A549 (cell line): ENCODE data around the gene ANO8. TPM values are rescaled to one million over a fixed set of nuclear protein-coding genes. Genes with fewer than 3 reads are reported as not detected.

Source experiments
- ATAC-seq, 2 experiments: fragments of 200-7000 bp in 1 of 2; fragments of >200 bp in 1 of 2; cut with Nextera tagmentation in 1 of 2; cut with Tn5 transposase in 1 of 2; 3 replicates each; pipeline versions ENCODE4 v1.8.0 to v1.9.1; 2018 to 2020; ENCODE audit warnings: mild to moderate bottlenecking in 1 of 2, moderate library complexity in 1 of 2
- CTCF ChIA-PET: fragments of 300-600 bp; sonication (Branson Sonifier 250); formaldehyde crosslinking; extraction: SDS; loops from one replicate; lab custom pipeline; 2021; ENCODE audit warnings: antibody characterized with exemption, inconsistent platforms; lab: Yijun Ruan, JAX
- POLR2A ChIA-PET: fragments of 350-600 bp; formaldehyde crosslinking; extraction: SDS; loops from one replicate; lab custom pipeline; 2021; ENCODE audit warnings: antibody characterized with exemption, inconsistent platforms; lab: Yijun Ruan, JAX
- DNase-seq, 2 experiments: peaks; one replicate each; pipeline versions ENCODE4 v3.0.0 to v3.0.0-alpha.2; 2011 to 2016; ENCODE audit warnings: low read depth in 1 of 2, low spot score in 1 of 2
- FAIRE-seq: peaks from 2 replicates; lab custom pipeline; 2011; peaks lifted over from hg19 to GRCh38; lab: Jason Lieb, UNC
- H3K27ac ChIP-seq, 2 experiments: fragments of >200 bp; sonication (Bioruptor Twin); formaldehyde crosslinking; 3 replicates each; pipeline ENCODE4 v1.5.1; 2016 to 2017
- H3K4me1 ChIP-seq: fragments of >200 bp; sonication (Bioruptor Twin); formaldehyde crosslinking; 3 replicates; pipeline ENCODE4 v1.6.1; 2016
- H3K4me2 ChIP-seq: fragments of >200 bp; sonication (Bioruptor Twin); formaldehyde crosslinking; 3 replicates; pipeline ENCODE4 v1.6.1; 2016
- H3K4me3 ChIP-seq: fragments of >200 bp; sonication (Bioruptor Twin); formaldehyde crosslinking; 3 replicates; pipeline ENCODE4 v1.5.1; 2016
- H3K9me3 ChIP-seq: fragments of >200 bp; sonication (Bioruptor Twin); formaldehyde crosslinking; 3 replicates; pipeline ENCODE4 v1.6.1; 2016
- BCL3 ChIP-seq: fragments of >200 bp; sonication (Bioruptor Twin); formaldehyde crosslinking; IDR thresholded peaks from 3 replicates; pipeline ENCODE4 v1.6.1; 2016
- CHD2 ChIP-seq: fragments of 150-350 bp; IDR thresholded peaks from 2 replicates; pipeline ENCODE4 v1.6.1; 2014; ENCODE audit warnings: low read length; ENCODE audit not compliant: partially characterized antibody
- EHF ChIP-seq: fragments of 250-450 bp; sonication (Bioruptor Pico); IDR thresholded peaks from 2 replicates; pipeline ENCODE4 v1.5.0; 2020; ENCODE audit warnings: mild to moderate bottlenecking
- EHMT2 ChIP-seq: fragments of 200-600 bp; sonication (generic); IDR thresholded peaks from 2 replicates; pipeline ENCODE4 v1.6.1; 2016; ENCODE audit warnings: antibody characterized with exemption, low read depth, mild to moderate bottlenecking, moderate library complexity
- ELK1 ChIP-seq: fragments of 150-350 bp; IDR thresholded peaks from 2 replicates; pipeline ENCODE4 v1.6.1; 2014; ENCODE audit warnings: low read depth, mild to moderate bottlenecking, low read length
- FOSL2 ChIP-seq, 2 experiments: fragments of 450-650 bp in 1 of 2; fragments of >200 bp in 1 of 2; sonication (Bioruptor Twin) in 1 of 2; formaldehyde crosslinking; IDR thresholded peaks; 2 replicates each; pipeline versions ENCODE4 v1.5.0 to v1.6.1; 2016 to 2020; ENCODE audit warnings: mild to moderate bottlenecking in 1 of 2, moderate library complexity in 1 of 2
- HOXB13 ChIP-seq: fragments of 250-450 bp; sonication (Bioruptor Pico); IDR thresholded peaks from 2 replicates; pipeline ENCODE4 v1.5.0; 2020; ENCODE audit warnings: low read depth, mild to moderate bottlenecking, moderate library complexity
- JUN ChIP-seq, 2 experiments: fragments of >200 bp; sonication (Bioruptor Twin); formaldehyde crosslinking; IDR thresholded peaks; 2 replicates in 1 of 2; 3 replicates in 1 of 2; pipeline ENCODE4 v1.6.1; 2016 to 2017
- JUNB ChIP-seq: fragments of >200 bp; sonication (Bioruptor Twin); formaldehyde crosslinking; IDR thresholded peaks from 2 replicates; pipeline ENCODE4 v1.6.1; 2016
- MAFK ChIP-seq: fragments of 450-650 bp; IDR thresholded peaks from 2 replicates; pipeline ENCODE4 v1.6.1; 2014; ENCODE audit not compliant: partially characterized antibody
- MYC ChIP-seq: IDR thresholded peaks from 2 replicates; pipeline ENCODE4 v1.6.1; 2012; ENCODE audit warnings: mild to moderate bottlenecking, inconsistent platforms, low read length, improper control_type of control experiment, borderline replicate concordance
- NPAS2 ChIP-seq: fragments of 250-450 bp; sonication (Bioruptor Pico); IDR thresholded peaks from 2 replicates; pipeline ENCODE4 v1.8.0; 2022; ENCODE audit warnings: mild to moderate bottlenecking, moderate library complexity, borderline replicate concordance
- NR3C1 ChIP-seq: fragments of >200 bp; sonication (Bioruptor Twin); formaldehyde crosslinking; IDR thresholded peaks from 3 replicates; pipeline ENCODE4 v1.6.1; 2017
- RAD21 ChIP-seq, 2 experiments: fragments of >200 bp in 1 of 2; sonication (Bioruptor Twin) in 1 of 2; formaldehyde crosslinking in 1 of 2; IDR thresholded peaks in 1 of 2; conservative IDR thresholded peaks in 1 of 2; 2 replicates in 1 of 2; 3 replicates in 1 of 2; pipeline ENCODE4 v1.6.1; 2012 to 2018; ENCODE audit warnings: inconsistent platforms in 1 of 2
- RCOR1 ChIP-seq: fragments of 150-350 bp; IDR thresholded peaks from 2 replicates; pipeline ENCODE4 v1.6.1; 2014; ENCODE audit warnings: antibody characterized with exemption, low read length, low read depth
- RNF2 ChIP-seq: fragments of 200-600 bp; sonication (generic); IDR thresholded peaks from 2 replicates; pipeline ENCODE4 v1.6.1; 2016; ENCODE audit warnings: low read depth, mild to moderate bottlenecking, antibody characterized with exemption, moderate library complexity, borderline replicate concordance
- SREBF2 ChIP-seq: fragments of 450-650 bp; IDR thresholded peaks from 2 replicates; pipeline ENCODE4 v1.6.1; 2014; ENCODE audit warnings: mild to moderate bottlenecking, moderate library complexity
- TP53 ChIP-seq: fragments of 250-450 bp; sonication (Bioruptor Pico); IDR thresholded peaks from 2 replicates; pipeline ENCODE4 v1.5.0; 2021; ENCODE audit warnings: mild to moderate bottlenecking, moderate library complexity
- ZFP36 ChIP-seq: fragments of 450-650 bp; IDR thresholded peaks from 2 replicates; pipeline ENCODE4 v1.6.1; 2014; ENCODE audit warnings: borderline replicate concordance; ENCODE audit not compliant: partially characterized antibody
- ZSCAN20 ChIP-seq: fragments of 250-450 bp; sonication (Bioruptor Pico); IDR thresholded peaks from 2 replicates; pipeline ENCODE4 v1.8.0; 2022; ENCODE audit warnings: mild to moderate bottlenecking, moderate library complexity
- WGBS: methylation state at CpG from one replicate; pipeline ENCODE4 v1.1.6; 2017; ENCODE audit errors: missing lambda C conversion rate; 5-methylcytosine and 5-hydroxymethylcytosine counted together
- polyA plus RNA-seq, 4 experiments: library from polyadenylated mRNA; depleted of rRNA in 3 of 4; stranded (reverse); fragments of >200 nt; fragmentation: RNase III in 1 of 4; extraction: RNeasy Plus Mini Kit Qiagen cat#74134 plus additional on column Dnase treatment in 1 of 4; gene quantifications; 2 replicates in 3 of 4; 3 replicates in 1 of 4; pipeline ENCODE4 v1.2.3, GENCODE V29; 2011 to 2017
- TF ChIP-seq, protein P1 (sequence below): IDR thresholded peaks from 2 replicates; pipeline ENCODE4 v1.6.1; 2012
- TF ChIP-seq, protein P2 (sequence below): fragments of 450-650 bp; IDR thresholded peaks from 2 replicates; pipeline ENCODE4 v1.6.1; 2014; ENCODE audit warnings: antibody characterized with exemption
- TF ChIP-seq, protein P3 (sequence below): fragments of 250-450 bp; sonication (Bioruptor Pico); IDR thresholded peaks from 2 replicates; pipeline ENCODE4 v1.5.0; 2020; ENCODE audit warnings: low read depth, mild to moderate bottlenecking, moderate library complexity

Gene ANO8
- polyA plus RNA-seq, 2 of the 4 experiments (the other 2 are of a cell fraction): 2.2 to 5.5 TPM

DNA sequence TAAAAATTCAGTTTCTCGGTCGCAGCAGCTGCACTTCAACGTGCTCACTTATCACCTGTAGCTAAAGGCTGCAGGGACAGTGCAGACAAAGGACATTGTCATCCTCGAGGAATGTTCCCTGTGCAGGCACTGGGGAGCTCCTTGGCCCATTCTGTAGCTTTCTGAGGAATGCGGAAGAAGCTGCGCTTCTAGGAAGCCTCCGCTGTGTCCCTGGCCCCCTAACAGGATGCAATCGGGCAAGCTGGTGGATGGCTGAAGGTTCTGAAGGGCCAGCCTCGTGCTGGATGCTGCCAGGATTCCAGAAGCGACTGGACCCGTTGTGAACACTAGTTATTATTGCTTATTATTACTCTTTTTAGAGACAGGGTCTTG, 8.1 kb downstream of the ANO8 start:
- CTCF ChIA-PET: interaction anchor here (1.0 to 1.1 kb wide), 3 partner anchors 9 to 16 kb away, joined by 3 to 6 read pairs (median 4); no protein-coding TSS in a partner anchor

GRCh38 chr19:17325881-17326594, 8.6 kb downstream of the ANO8 start:
- ChIA-PET POLR2A (interaction anchor here (0.9 kb wide), 1 partner anchor 17 kb away, joined by 3 read pairs; the partner anchor contains the start of gene DDA1), CTCF (interaction anchor here (0.5 to 1.1 kb wide), 3 partner anchors 8 to 478 kb away, joined by 4 to 6 read pairs (median 4); no protein-coding TSS in a partner anchor)
- no peak for DNase-seq
- Histone ChIP-seq H3K4me1 (no peaks in the 10 kb centered on the region), H3K4me2 (no peak overlapping the region), H3K4me3 (no peak overlapping the region), H3K9me3 (no peaks in the 10 kb centered on the region), H3K27ac (no peak overlapping the region)
- FAIRE-seq: no peak
- WGBS: 86% methylated on average over 17 of the region's 17 CpGs
- TF ChIP-seq MAFK: no peak
- no peak for TF ChIP-seq RCOR1
- TF ChIP-seq EHMT2: no peak
- no peak for TF ChIP-seq SREBF2
- TF ChIP-seq HOXB13 (CRISPR knock-in tag): no peak
- no peak for TF ChIP-seq ZSCAN20 (CRISPR knock-in tag)
- no peak for TF ChIP-seq JUN (IDR thresholded peaks at IDR 0.05)
- no peak for TF ChIP-seq FOSL2 (IDR thresholded peaks at IDR 0.05)
- no peak for TF ChIP-seq FOSL2 (CRISPR knock-in tag; IDR thresholded peaks at IDR 0.05)
- TF ChIP-seq CHD2: no peak
- TF ChIP-seq, protein P1, sequence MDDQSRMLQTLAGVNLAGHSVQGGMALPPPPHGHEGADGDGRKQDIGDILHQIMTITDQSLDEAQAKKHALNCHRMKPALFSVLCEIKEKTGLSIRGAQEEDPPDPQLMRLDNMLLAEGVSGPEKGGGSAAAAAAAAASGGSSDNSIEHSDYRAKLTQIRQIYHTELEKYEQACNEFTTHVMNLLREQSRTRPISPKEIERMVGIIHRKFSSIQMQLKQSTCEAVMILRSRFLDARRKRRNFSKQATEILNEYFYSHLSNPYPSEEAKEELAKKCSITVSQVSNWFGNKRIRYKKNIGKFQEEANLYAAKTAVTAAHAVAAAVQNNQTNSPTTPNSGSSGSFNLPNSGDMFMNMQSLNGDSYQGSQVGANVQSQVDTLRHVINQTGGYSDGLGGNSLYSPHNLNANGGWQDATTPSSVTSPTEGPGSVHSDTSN: no peak
- TF ChIP-seq, protein P2, sequence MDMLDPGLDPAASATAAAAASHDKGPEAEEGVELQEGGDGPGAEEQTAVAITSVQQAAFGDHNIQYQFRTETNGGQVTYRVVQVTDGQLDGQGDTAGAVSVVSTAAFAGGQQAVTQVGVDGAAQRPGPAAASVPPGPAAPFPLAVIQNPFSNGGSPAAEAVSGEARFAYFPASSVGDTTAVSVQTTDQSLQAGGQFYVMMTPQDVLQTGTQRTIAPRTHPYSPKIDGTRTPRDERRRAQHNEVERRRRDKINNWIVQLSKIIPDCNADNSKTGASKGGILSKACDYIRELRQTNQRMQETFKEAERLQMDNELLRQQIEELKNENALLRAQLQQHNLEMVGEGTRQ: no peak
- no peak for ATAC-seq

More for the DNA sequence above, 8.1 kb downstream of the ANO8 start:
- H3K4me2 ChIP-seq: no peak overlapping the region
- no peak overlapping the region for H3K4me3 ChIP-seq
- no peak for TF ChIP-seq JUN (IDR thresholded peaks at IDR 0.05)
- no peak for TF ChIP-seq FOSL2 (IDR thresholded peaks at IDR 0.05)
- no peak for TF ChIP-seq FOSL2 (CRISPR knock-in tag; IDR thresholded peaks at IDR 0.05)
- no peak for TF ChIP-seq HOXB13 (CRISPR knock-in tag)
- TF ChIP-seq JUNB: no peak
- TF ChIP-seq, protein P3, sequence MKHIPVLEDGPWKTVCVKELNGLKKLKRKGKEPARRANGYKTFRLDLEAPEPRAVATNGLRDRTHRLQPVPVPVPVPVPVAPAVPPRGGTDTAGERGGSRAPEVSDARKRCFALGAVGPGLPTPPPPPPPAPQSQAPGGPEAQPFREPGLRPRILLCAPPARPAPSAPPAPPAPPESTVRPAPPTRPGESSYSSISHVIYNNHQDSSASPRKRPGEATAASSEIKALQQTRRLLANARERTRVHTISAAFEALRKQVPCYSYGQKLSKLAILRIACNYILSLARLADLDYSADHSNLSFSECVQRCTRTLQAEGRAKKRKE: no peak
- no peak for TF ChIP-seq RAD21 (conservative IDR thresholded peaks at IDR 0.05 in 1 of 2, IDR thresholded peaks at IDR 0.05 in 1 of 2)
- TF ChIP-seq TP53 (CRISPR knock-in tag): no peak
- DNase-seq (no peak), ATAC-seq (no peak), FAIRE-seq (no peak)
- H3K4me1 ChIP-seq: no peaks in the 10 kb centered on the region
- no peak overlapping the region for H3K27ac ChIP-seq
- POLR2A ChIA-PET: interaction anchor here (0.9 kb wide), 1 partner anchor 17 kb away, joined by 3 read pairs; the partner anchor contains the start of gene DDA1
- WGBS: 85% methylated on average over 11 of the region's 11 CpGs
- no peaks in the 10 kb centered on the region for H3K9me3 ChIP-seq

DNA sequence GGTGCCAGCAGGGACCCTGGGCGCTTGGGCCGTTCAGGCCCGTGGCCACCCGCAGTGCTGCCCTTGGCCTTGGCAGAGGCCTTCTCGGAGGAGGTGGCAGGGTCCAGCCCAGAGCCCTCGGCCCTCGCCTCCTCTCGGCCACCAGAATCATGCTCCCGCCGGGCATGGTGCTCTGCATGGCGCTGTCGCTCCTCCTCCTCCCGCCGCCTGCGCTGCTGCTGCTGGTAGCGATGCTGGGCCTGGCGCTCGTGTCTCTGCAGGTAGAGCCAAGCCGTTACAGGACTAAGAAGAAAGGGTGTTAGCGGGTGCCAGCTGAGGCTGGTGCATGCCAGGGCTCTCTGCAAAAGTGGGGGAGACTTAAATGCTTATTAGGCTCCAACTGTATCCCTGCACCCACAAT, 9.5 kb downstream of the ANO8 start:
- TF ChIP-seq BCL3 (no peak), NPAS2 (CRISPR knock-in tag) (no peak), EHF (CRISPR knock-in tag) (no peak), MYC (no peak), ELK1 (no peak), RNF2 (no peak), HOXB13 (CRISPR knock-in tag) (no peak), ZFP36 (no peak), MAFK (no peak), NR3C1 (no peak), JUN (IDR thresholded peaks at IDR 0.05) (no peak)
- CTCF ChIA-PET: interaction anchor here (0.5 kb wide), 1 partner anchor 477 kb away, joined by 4 read pairs; no protein-coding TSS in a partner anchor
- FAIRE-seq (no peak), ATAC-seq (no peak), DNase-seq (no peak)
- WGBS: 95% methylated on average over 12 of the region's 20 CpGs
- no peaks in the 10 kb centered on the region for H3K9me3 ChIP-seq
- H3K4me2 ChIP-seq: no peak overlapping the region
- POLR2A ChIA-PET: no interaction called here
- H3K4me3 ChIP-seq: no peak overlapping the region
- no peaks in the 10 kb centered on the region for H3K4me1 ChIP-seq
- no peak overlapping the region for H3K27ac ChIP-seq
